Inferior parietal cortex (tissue), 1 donor: ENCODE results near the gene C19orf18.

Experiments
- DNase-seq: peaks from one replicate; pipeline ENCODE4 v3.0.0-alpha.2; 2016; ENCODE audit errors: extremely low spot score

Gene C19orf18

GRCh38 chr19:57947419-57948134, 26.8 kb downstream of the C19orf18 start, which contains the start of gene ZNF256:
TSS of gene ZNF256 (minus strand) at chr19:57947706. CDS start at chr19:57947474, 232 bp downstream.
- peak; percentile 94 for DNase-seq

GRCh38 chr19:57947088-57947418, 27.3 kb downstream of the C19orf18 start:
- no peak for DNase-seq

- DNase-seq, result no peak
These were observed 28.0 kb downstream of the C19orf18 start for GRCh38 chr19:57946316-57946715.

- DNase-seq, result no peak
These were observed 32.7 kb downstream of the C19orf18 start for GRCh38 chr19:57941593-57941992.

- DNase-seq, result peak; percentile 49
These were observed 38.6 kb downstream of the C19orf18 start for GRCh38 chr19:57935731-57936130.

- DNase-seq, result peak; percentile 96
These were observed 39.3 kb downstream of the C19orf18 start, which contains the start of gene ZNF418 for GRCh38 chr19:57934820-57935665. TSS of gene ZNF418 (minus strand) at chr19:57935402. CDS start at chr19:57933822, 1,580 bp downstream.

GRCh38 chr19:57927587-57927986, 46.7 kb downstream of the C19orf18 start:
- DNase-seq, result no peak

GRCh38 chr19:57916168-57916995, 58.0 kb downstream of the C19orf18 start, which contains the start of gene ZNF417:
TSS of gene ZNF417 (minus strand) at chr19:57916592. CDS start at chr19:57916411, 181 bp downstream.
- peak; percentile 99 for DNase-seq

GRCh38 chr19:57914531-57914930, 59.8 kb downstream of the C19orf18 start:
- no peak for DNase-seq
